Trophoblast cell (in vitro differentiated cells and primary cell): ENCODE results near the gene ZCCHC17.
A peak's percentile ranks its signal among the peaks of the same experiment; 100 is the strongest.

Experiments used
- DNase-seq, 2 donors: peaks; one replicate each; pipeline ENCODE4 v3.0.0-alpha.2; 2016
- H2AFZ ChIP-seq: 2 replicates; pipeline ENCODE4 v1.6.1; 2013; ENCODE audit warnings: low read length, moderate library complexity, mild to moderate bottlenecking; ENCODE audit not compliant: insufficient read depth, poor library complexity
- H2AK5ac ChIP-seq: 2 replicates; pipeline ENCODE4 v1.6.1; 2013; ENCODE audit warnings: mild to moderate bottlenecking, low read length
- H2BK120ac ChIP-seq: 2 replicates; pipeline ENCODE4 v1.6.1; 2013; ENCODE audit warnings: low read length, mild to moderate bottlenecking, moderate library complexity; ENCODE audit not compliant: insufficient read depth, poor library complexity
- H2BK12ac ChIP-seq: 2 replicates; pipeline ENCODE4 v1.6.1; 2013; ENCODE audit warnings: mild to moderate bottlenecking, low read length, moderate library complexity
- H2BK5ac ChIP-seq: 2 replicates; pipeline ENCODE4 v1.6.1; 2013; ENCODE audit warnings: low read length, low read depth, moderate library complexity, mild to moderate bottlenecking; ENCODE audit not compliant: poor library complexity
- H3K14ac ChIP-seq: 2 replicates; pipeline ENCODE4 v1.6.1; 2013; ENCODE audit warnings: mild to moderate bottlenecking, low read length
- H3K18ac ChIP-seq: 2 replicates; pipeline ENCODE4 v1.6.1; 2013; ENCODE audit warnings: mild to moderate bottlenecking, low read length
- H3K23ac ChIP-seq: 2 replicates; pipeline ENCODE4 v1.6.1; 2013; ENCODE audit warnings: low read length
- H3K27ac ChIP-seq: 2 replicates; pipeline ENCODE4 v1.5.1; 2013; ENCODE audit warnings: low read depth, mild to moderate bottlenecking, inconsistent platforms, low read length, moderate library complexity
- H3K27me3 ChIP-seq: 2 replicates; pipeline ENCODE4 v1.6.1; 2013; ENCODE audit warnings: inconsistent platforms, mild to moderate bottlenecking, low read length, moderate library complexity; ENCODE audit not compliant: insufficient read depth
- H3K36me3 ChIP-seq, 2 experiments: 1 replicate in 1 of 2; 2 replicates in 1 of 2; pipeline ENCODE4 v1.6.1; 2013; ENCODE audit warnings: low read length in 2 of 2, mild to moderate bottlenecking in 2 of 2, moderate library complexity in 1 of 2; ENCODE audit not compliant: insufficient read depth in 2 of 2, control insufficient read depth in 1 of 2
- H3K4ac ChIP-seq: 2 replicates; pipeline ENCODE4 v1.6.1; 2013; ENCODE audit warnings: low read depth, mild to moderate bottlenecking, low read length, moderate library complexity
- H3K4me1 ChIP-seq, 2 experiments: 1 replicate in 1 of 2; 2 replicates in 1 of 2; pipeline ENCODE4 v1.6.1; 2013; ENCODE audit warnings: low read length in 2 of 2, mild to moderate bottlenecking in 2 of 2, moderate library complexity in 1 of 2; ENCODE audit not compliant: insufficient read depth in 2 of 2, control insufficient read depth in 1 of 2
- H3K4me2 ChIP-seq: 2 replicates; pipeline ENCODE4 v1.6.1; 2013; ENCODE audit warnings: inconsistent platforms, mild to moderate bottlenecking, low read length, moderate library complexity
- H3K4me3 ChIP-seq: 2 replicates; pipeline ENCODE4 v1.5.1; 2013; ENCODE audit warnings: mild to moderate bottlenecking, low read depth, low read length, inconsistent platforms
- H3K79me1 ChIP-seq: one replicate; pipeline ENCODE4 v1.6.1; 2013; ENCODE audit warnings: low read length
- H3K79me2 ChIP-seq: 2 replicates; pipeline ENCODE4 v1.6.1; 2013; ENCODE audit warnings: low read length, mild to moderate bottlenecking; ENCODE audit not compliant: control insufficient read depth, insufficient read depth, poor library complexity
- H3K9ac ChIP-seq: 2 replicates; pipeline ENCODE4 v1.6.1; 2013; ENCODE audit warnings: mild to moderate bottlenecking, low read length
- H3K9me3 ChIP-seq: 2 replicates; pipeline ENCODE4 v1.6.1; 2013; ENCODE audit warnings: low read depth, mild to moderate bottlenecking, control low read depth, inconsistent platforms, low read length; ENCODE audit not compliant: insufficient read depth
- H4K12ac ChIP-seq: 2 replicates; pipeline ENCODE4 v1.6.1; 2013; ENCODE audit warnings: low read depth, mild to moderate bottlenecking, low read length, moderate library complexity
- H4K8ac ChIP-seq: 2 replicates; pipeline ENCODE4 v1.6.1; 2013; ENCODE audit warnings: low read depth, mild to moderate bottlenecking, low read length, moderate library complexity
- H4K91ac ChIP-seq: one replicate; pipeline ENCODE4 v1.6.1; 2013; ENCODE audit warnings: low read depth, mild to moderate bottlenecking, low read length, moderate library complexity
- WGBS: extraction: QIAGEN DNeasy Blood & Tissue Kit; methylation state at CpG from one replicate; pipeline ENCODE4 v1.1.7; 2013; ENCODE audit warnings: missing lambda C conversion rate; ENCODE audit not compliant: insufficient read length, insufficient coverage; ENCODE audit errors: extremely low coverage; 5-methylcytosine and 5-hydroxymethylcytosine counted together

Gene ZCCHC17

GRCh38 chr1:31302709-31303441 lies 6.0 kb downstream of the ZCCHC17 start:
- Histone ChIP-seq H3K4me1 (peaks cover 1% of the 10 kb centered on the region in 2 experiments), H2BK5ac (no peak overlapping the region), H2AFZ (no peak overlapping the region), H3K23ac (no peak overlapping the region), H4K12ac (no peak overlapping the region), H3K27me3 (no peaks in the 10 kb centered on the region), H3K9ac (no peak overlapping the region), H4K8ac (no peak overlapping the region), H3K4me3 (no peak overlapping the region), H2BK12ac (no peak overlapping the region), H3K79me2 (peaks cover under 1% of the 10 kb centered on the region), H3K4ac (no peak overlapping the region), H3K36me3 (peaks cover 0 to 3% of the 10 kb centered on the region in 2 experiments), H3K4me2 (no peak overlapping the region), H3K14ac (no peak overlapping the region), H2AK5ac (no peak overlapping the region), H3K79me1 (no peaks in the 10 kb centered on the region), H4K91ac (no peak overlapping the region), H3K27ac (no peak overlapping the region), H3K9me3 (no peaks in the 10 kb centered on the region), H3K18ac (no peak overlapping the region), H2BK120ac (no peak overlapping the region)
- no CpG with 5 or more reads among the region's 7 CpGs for WGBS
- DNase-seq = no peak

- H4K8ac ChIP-seq = no peak overlapping the region
- no peak overlapping the region for H3K4me3 ChIP-seq
- no CpG with 5 or more reads among the region's 3 CpGs for WGBS
- no peaks in the 10 kb centered on the region for H3K79me2 ChIP-seq
- H3K18ac ChIP-seq = no peak overlapping the region
- no peaks in the 10 kb centered on the region for H3K9me3 ChIP-seq
- no peak overlapping the region for H3K23ac ChIP-seq
- no peak overlapping the region for H2AK5ac ChIP-seq
- H4K91ac ChIP-seq = no peak overlapping the region
- no peak overlapping the region for H3K27ac ChIP-seq
- peak in 1 of 2 donors; percentile 18 for DNase-seq
- H2BK12ac ChIP-seq = no peak overlapping the region
- no peaks in the 10 kb centered on the region for H3K79me1 ChIP-seq
- H2BK120ac ChIP-seq = no peak overlapping the region
- H4K12ac ChIP-seq = no peak overlapping the region
- peaks cover 0 to 9% of the 10 kb centered on the region in 2 experiments for H3K36me3 ChIP-seq
- H3K4me2 ChIP-seq = no peak overlapping the region
- no peaks in the 10 kb centered on the region for H3K4me1 ChIP-seq
- no peaks in the 10 kb centered on the region for H3K27me3 ChIP-seq
- no peak overlapping the region for H2BK5ac ChIP-seq
- no peak overlapping the region for H3K9ac ChIP-seq
- H3K4ac ChIP-seq = no peak overlapping the region
- H2AFZ ChIP-seq = no peak overlapping the region
- H3K14ac ChIP-seq = no peak overlapping the region
Observed at GRCh38 chr1:31306278-31306677, 9.4 kb downstream of the ZCCHC17 start.

GRCh38 chr1:31308036-31308435 lies 11.2 kb downstream of the ZCCHC17 start:
- Histone ChIP-seq H2AK5ac (no peak overlapping the region), H4K8ac (no peak overlapping the region), H3K4ac (no peak overlapping the region), H3K14ac (no peak overlapping the region), H3K36me3 (peaks cover 7 to 14% of the 10 kb centered on the region in 2 experiments), H3K79me2 (no peaks in the 10 kb centered on the region), H3K9ac (no peak overlapping the region), H3K4me2 (no peak overlapping the region), H3K4me3 (no peak overlapping the region), H2BK120ac (no peak overlapping the region), H2AFZ (no peak overlapping the region), H2BK12ac (no peak overlapping the region), H3K18ac (no peak overlapping the region), H4K91ac (no peak overlapping the region), H4K12ac (no peak overlapping the region), H3K27ac (no peak overlapping the region), H3K4me1 (no peaks in the 10 kb centered on the region), H3K27me3 (no peaks in the 10 kb centered on the region), H3K23ac (no peak overlapping the region), H3K79me1 (no peaks in the 10 kb centered on the region), H3K9me3 (no peaks in the 10 kb centered on the region), H2BK5ac (no peak overlapping the region)
- DNase-seq = no peak
- no CpG with 5 or more reads among the region's 1 CpG for WGBS

- Histone ChIP-seq H3K18ac (no peak overlapping the region), H3K14ac (no peak overlapping the region), H2BK5ac (no peak overlapping the region), H2AFZ (no peak overlapping the region), H3K79me1 (no peaks in the 10 kb centered on the region), H4K8ac (no peak overlapping the region), H3K79me2 (no peaks in the 10 kb centered on the region), H3K27ac (no peak overlapping the region), H4K91ac (no peak overlapping the region), H3K4me2 (no peak overlapping the region), H2AK5ac (no peak overlapping the region), H3K23ac (no peak overlapping the region), H3K9me3 (no peaks in the 10 kb centered on the region), H4K12ac (no peak overlapping the region), H2BK120ac (no peak overlapping the region), H3K4me3 (no peak overlapping the region), H2BK12ac (no peak overlapping the region), H3K9ac (no peak overlapping the region), H3K36me3 (peaks cover 12 to 15% of the 10 kb centered on the region in 2 experiments), H3K4ac (no peak overlapping the region), H3K4me1 (no peaks in the 10 kb centered on the region), H3K27me3 (no peaks in the 10 kb centered on the region)
- no CpG with 5 or more reads among the region's 4 CpGs for WGBS
- no peak for DNase-seq
Observed at GRCh38 chr1:31310198-31310597, 13.4 kb downstream of the ZCCHC17 start.
